K562 (cell line): ENCODE data around the gene BAIAP2. TPM values are rescaled to one million over a fixed set of nuclear protein-coding genes. Genes with fewer than 3 reads are reported as not detected.

Experiments used
- ATAC-seq: fragments of 200-7000 bp; cut with Tn5 transposase; 3 replicates; pipeline ENCODE4 v1.9.1; 2020; ENCODE audit warnings: moderate library complexity
- BruUV-seq: library from RNA; stranded (reverse); fragments of 400-500 nt; replicated peaks from 2 replicates; lab custom pipeline; 2021; lab: Mats Ljungman, UMichigan
- CTCF ChIA-PET: fragments of 300-600 bp; formaldehyde crosslinking; extraction: SDS; loops from one replicate; lab custom pipeline; 2021; ENCODE audit warnings: low intra/inter-chr PET ratio; lab: Yijun Ruan, JAX
- POLR2A ChIA-PET: fragments of 300-600, 350-650 bp; sonication (Branson Sonifier 250); formaldehyde crosslinking; extraction: SDS; loops from one replicate; lab custom pipeline; 2021; ENCODE audit warnings: antibody characterized with exemption, inconsistent platforms; lab: Yijun Ruan, JAX
- DNase-seq, 4 experiments: peaks; one replicate each; pipeline versions ENCODE4 v3.0.0 to v3.0.0-alpha.2; 2011 to 2018; ENCODE audit warnings: low spot score in 3 of 4, mixed read lengths in 3 of 4; ENCODE audit errors: extremely low read depth in 1 of 4
- FAIRE-seq: peaks from 2 replicates; lab custom pipeline; 2011; peaks lifted over from hg19 to GRCh38; lab: Jason Lieb, UNC
- H2AFZ ChIP-seq: 2 replicates; pipeline ENCODE4 v1.6.0; 2011; ENCODE audit warnings: low read depth, low read length, control low read depth, inconsistent platforms
- H3K27ac ChIP-seq: fragments of 200-600 bp; 3 replicates; pipeline ENCODE4 v1.8.0; 2011; ENCODE audit warnings: low read depth, mild to moderate bottlenecking, control low read depth, inconsistent platforms, low read length, moderate library complexity, mixed read lengths; ENCODE audit errors: extremely low read depth
- H3K27me3 ChIP-seq, 2 experiments: fragments of 300-600 bp in 1 of 2; 2 replicates in 1 of 2; 3 replicates in 1 of 2; pipeline versions ENCODE4 v1.6.0 to v1.8.0; 2011; ENCODE audit warnings: inconsistent platforms in 2 of 2, low read length in 2 of 2, mild to moderate bottlenecking in 1 of 2, mixed read lengths in 1 of 2, moderate library complexity in 1 of 2; ENCODE audit not compliant: control insufficient read depth in 2 of 2, insufficient read depth in 2 of 2
- H3K36me3 ChIP-seq: fragments of 300-600 bp; 3 replicates; pipeline ENCODE4 v1.8.0; 2011; ENCODE audit warnings: mild to moderate bottlenecking, low read length, inconsistent platforms; ENCODE audit not compliant: control insufficient read depth, insufficient read depth
- H3K4me1 ChIP-seq, 2 experiments: fragments of 200-600 bp in 1 of 2; replicated peaks in 1 of 2; 2 replicates in 1 of 2; 3 replicates in 1 of 2; pipeline versions ENCODE4 v1.5.1 to v1.8.0; 2011; ENCODE audit warnings: inconsistent platforms in 2 of 2, low read length in 2 of 2, mild to moderate bottlenecking in 1 of 2, mixed read lengths in 1 of 2, moderate library complexity in 1 of 2; ENCODE audit not compliant: control insufficient read depth in 2 of 2, insufficient read depth in 2 of 2
- H3K4me2 ChIP-seq: 2 replicates; pipeline ENCODE4 v1.6.1; 2011; ENCODE audit warnings: low read length, control low read depth, inconsistent platforms, mixed read lengths; ENCODE audit not compliant: insufficient read depth
- H3K4me3 ChIP-seq: fragments of 200-600 bp; sonication (generic), shearing (Covaris generic); 2 replicates; pipeline ENCODE4 v1.5.1; 2016; ENCODE audit warnings: control low read depth, inconsistent platforms
- H3K79me2 ChIP-seq: fragments of 200-600 bp; 3 replicates; pipeline ENCODE4 v1.8.0; 2011; ENCODE audit warnings: low read length, inconsistent platforms; ENCODE audit not compliant: control insufficient read depth, insufficient read depth
- H3K9ac ChIP-seq, 2 experiments: 2 replicates each; pipeline versions ENCODE4 v1.6.0 to v1.6.1; 2011; ENCODE audit warnings: low read depth in 2 of 2, low read length in 2 of 2, control low read depth in 1 of 2, inconsistent platforms in 1 of 2, mild to moderate bottlenecking in 1 of 2, mixed read lengths in 1 of 2; ENCODE audit not compliant: insufficient read depth in 1 of 2
- H3K9me1 ChIP-seq: one replicate; pipeline ENCODE4 v1.6.0; 2011; ENCODE audit warnings: inconsistent platforms, mild to moderate bottlenecking, low read length, moderate library complexity; ENCODE audit not compliant: control insufficient read depth, insufficient read depth
- H3K9me3 ChIP-seq: replicated peaks from 2 replicates; pipeline ENCODE4 v1.5.1; 2011; ENCODE audit warnings: low read depth, low read length, inconsistent platforms; ENCODE audit not compliant: control insufficient read depth, insufficient read depth
- H4K20me1 ChIP-seq: replicated peaks from 2 replicates; pipeline ENCODE4 v1.6.1; 2011; ENCODE audit warnings: low read length, inconsistent platforms, mixed read lengths; ENCODE audit not compliant: control insufficient read depth, insufficient read depth
- BDP1 ChIP-seq: IDR thresholded peaks from 3 replicates; pipeline ENCODE4 v1.6.1; 2011; ENCODE audit not compliant: insufficient read length, insufficient read depth
- GTF2F1 ChIP-seq: IDR thresholded peaks from 2 replicates; pipeline ENCODE4 v1.6.1; 2011; ENCODE audit warnings: low read depth, low read length, improper control_type of control experiment
- POLR2G ChIP-seq: fragments of 200-400 bp; formaldehyde crosslinking; IDR thresholded peaks from 2 replicates; pipeline ENCODE4 v1.6.1; 2017; ENCODE audit warnings: low read depth, mild to moderate bottlenecking, antibody characterized with exemption, low read length, moderate library complexity
- WGBS: fragments of 100-300 bp; shearing (Covaris generic); methylation state at CpG from one replicate; pipeline ENCODE4 v1.1.6; 2016; ENCODE audit warnings: low coverage, mixed read lengths; ENCODE audit not compliant: insufficient coverage; ENCODE audit errors: missing lambda C conversion rate; 5-methylcytosine and 5-hydroxymethylcytosine counted together
- in situ Hi-C: fragments of 300-500 bp; cut with MboI; formaldehyde crosslinking; loops from 4 replicates; pipeline ENCODE4 v1.15.0; 2018; ENCODE audit warnings: inconsistent platforms, mixed read lengths
- intact Hi-C: fragments of 100-400 bp; cut with micrococcal nuclease; formaldehyde crosslinking; loops from 2 replicates; pipeline ENCODE4 v1.14.2; 2022
- polyA plus RNA-seq, 8 experiments: library from polyadenylated mRNA; depleted of rRNA in 4 of 8; stranded (reverse) in 5 of 8; unstranded in 3 of 8; fragments of >200 nt; fragmentation: Nextera tagmentation in 2 of 8; fragmentation: Illumina TruSeq in 1 of 8; extraction: Ambion mirVana in 2 of 8; extraction: Trizol in 1 of 8; gene quantifications; 2 replicates each; pipeline versions ENCODE4 v1.2.1 to v1.2.3, GENCODE V29; 2011 to 2014; ENCODE audit warnings: inconsistent platforms in 1 of 8, missing spikeins in 1 of 8
- total RNA-seq, 7 experiments: library from RNA; depleted of rRNA in 6 of 7; stranded (reverse); fragments of >200 nt in 6 of 7; fragmentation: Illumina TruSeq in 2 of 7; extraction: Trizol in 2 of 7; gene quantifications; 2 replicates each; pipeline versions ENCODE4 v1.2.1 to v1.2.3, GENCODE V29; 2011 to 2021; ENCODE audit warnings: low replicate concordance in 1 of 7
- TF ChIP-seq, protein P1 (sequence below): fragments of 150-350 bp; conservative IDR thresholded peaks from 2 replicates; pipeline ENCODE4 v1.6.1; 2014; ENCODE audit warnings: low read length
- TF ChIP-seq, protein P2 (sequence below): fragments of 250-450 bp; sonication (Bioruptor Pico); IDR thresholded peaks from 2 replicates; pipeline ENCODE4 v1.8.0; 2021; ENCODE audit warnings: mild to moderate bottlenecking, moderate library complexity
- TF ChIP-seq, protein P3 (sequence below): fragments of 450-650 bp; IDR thresholded peaks from 2 replicates; pipeline ENCODE4 v1.6.1; 2016

Gene BAIAP2
- total and polyA plus RNA-seq, 9 of the 15 experiments (the other 6 are each of a cell fraction or from before 2014, with no cell fraction given) = 2.3 to 51.6 (median 18.4) TPM

DNA sequence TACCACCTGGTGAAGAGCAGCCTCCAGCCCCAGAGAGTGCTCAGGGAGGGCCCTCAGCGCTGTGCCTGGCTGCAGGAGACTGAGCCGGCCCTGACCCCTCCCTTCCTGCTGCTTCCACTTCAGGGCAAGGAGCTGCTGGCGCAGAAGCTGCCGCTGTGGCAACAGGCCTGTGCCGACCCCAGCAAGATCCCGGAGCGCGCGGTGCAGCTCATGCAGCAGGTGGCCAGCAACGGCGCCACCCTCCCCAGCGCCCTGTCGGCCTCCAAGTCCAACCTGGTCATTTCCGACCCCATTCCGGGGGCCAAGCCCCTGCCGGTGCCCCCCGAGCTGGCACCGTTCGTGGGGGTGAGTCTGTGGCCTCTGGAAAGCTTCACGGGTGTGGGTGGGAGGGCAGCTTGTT, 68.4 kb downstream of the BAIAP2 start (continued):
- TF ChIP-seq, protein P1, sequence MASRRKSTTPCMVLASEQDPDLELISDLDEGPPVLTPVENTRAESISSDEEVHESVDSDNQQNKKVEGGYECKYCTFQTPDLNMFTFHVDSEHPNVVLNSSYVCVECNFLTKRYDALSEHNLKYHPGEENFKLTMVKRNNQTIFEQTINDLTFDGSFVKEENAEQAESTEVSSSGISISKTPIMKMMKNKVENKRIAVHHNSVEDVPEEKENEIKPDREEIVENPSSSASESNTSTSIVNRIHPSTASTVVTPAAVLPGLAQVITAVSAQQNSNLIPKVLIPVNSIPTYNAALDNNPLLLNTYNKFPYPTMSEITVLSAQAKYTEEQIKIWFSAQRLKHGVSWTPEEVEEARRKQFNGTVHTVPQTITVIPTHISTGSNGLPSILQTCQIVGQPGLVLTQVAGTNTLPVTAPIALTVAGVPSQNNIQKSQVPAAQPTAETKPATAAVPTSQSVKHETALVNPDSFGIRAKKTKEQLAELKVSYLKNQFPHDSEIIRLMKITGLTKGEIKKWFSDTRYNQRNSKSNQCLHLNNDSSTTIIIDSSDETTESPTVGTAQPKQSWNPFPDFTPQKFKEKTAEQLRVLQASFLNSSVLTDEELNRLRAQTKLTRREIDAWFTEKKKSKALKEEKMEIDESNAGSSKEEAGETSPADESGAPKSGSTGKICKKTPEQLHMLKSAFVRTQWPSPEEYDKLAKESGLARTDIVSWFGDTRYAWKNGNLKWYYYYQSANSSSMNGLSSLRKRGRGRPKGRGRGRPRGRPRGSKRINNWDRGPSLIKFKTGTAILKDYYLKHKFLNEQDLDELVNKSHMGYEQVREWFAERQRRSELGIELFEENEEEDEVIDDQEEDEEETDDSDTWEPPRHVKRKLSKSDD = no peak
- no peak for TF ChIP-seq GTF2F1
- TF ChIP-seq, protein P2, sequence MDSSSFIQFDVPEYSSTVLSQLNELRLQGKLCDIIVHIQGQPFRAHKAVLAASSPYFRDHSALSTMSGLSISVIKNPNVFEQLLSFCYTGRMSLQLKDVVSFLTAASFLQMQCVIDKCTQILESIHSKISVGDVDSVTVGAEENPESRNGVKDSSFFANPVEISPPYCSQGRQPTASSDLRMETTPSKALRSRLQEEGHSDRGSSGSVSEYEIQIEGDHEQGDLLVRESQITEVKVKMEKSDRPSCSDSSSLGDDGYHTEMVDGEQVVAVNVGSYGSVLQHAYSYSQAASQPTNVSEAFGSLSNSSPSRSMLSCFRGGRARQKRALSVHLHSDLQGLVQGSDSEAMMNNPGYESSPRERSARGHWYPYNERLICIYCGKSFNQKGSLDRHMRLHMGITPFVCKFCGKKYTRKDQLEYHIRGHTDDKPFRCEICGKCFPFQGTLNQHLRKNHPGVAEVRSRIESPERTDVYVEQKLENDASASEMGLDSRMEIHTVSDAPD (CRISPR knock-in tag) = no peak
- TF ChIP-seq, protein P3, sequence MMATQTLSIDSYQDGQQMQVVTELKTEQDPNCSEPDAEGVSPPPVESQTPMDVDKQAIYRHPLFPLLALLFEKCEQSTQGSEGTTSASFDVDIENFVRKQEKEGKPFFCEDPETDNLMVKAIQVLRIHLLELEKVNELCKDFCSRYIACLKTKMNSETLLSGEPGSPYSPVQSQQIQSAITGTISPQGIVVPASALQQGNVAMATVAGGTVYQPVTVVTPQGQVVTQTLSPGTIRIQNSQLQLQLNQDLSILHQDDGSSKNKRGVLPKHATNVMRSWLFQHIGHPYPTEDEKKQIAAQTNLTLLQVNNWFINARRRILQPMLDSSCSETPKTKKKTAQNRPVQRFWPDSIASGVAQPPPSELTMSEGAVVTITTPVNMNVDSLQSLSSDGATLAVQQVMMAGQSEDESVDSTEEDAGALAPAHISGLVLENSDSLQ = no peak

DNA sequence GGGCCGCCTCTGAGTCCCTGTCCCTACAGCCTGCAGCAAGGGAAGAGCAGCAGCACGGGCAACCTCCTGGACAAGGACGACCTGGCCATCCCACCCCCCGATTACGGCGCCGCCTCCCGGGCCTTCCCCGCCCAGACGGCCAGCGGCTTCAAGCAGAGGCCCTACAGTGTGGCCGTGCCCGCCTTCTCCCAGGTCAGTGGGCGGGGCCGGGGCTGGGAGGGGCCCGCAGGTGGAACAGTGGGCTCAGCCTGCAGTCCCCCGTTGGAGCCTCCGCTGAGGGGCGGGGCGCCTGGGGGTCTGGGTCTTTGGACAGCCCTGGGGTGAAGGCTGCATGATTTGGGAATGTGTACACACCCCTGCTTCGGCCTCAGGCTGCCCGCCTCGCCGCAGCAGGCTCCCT, 71.8 kb downstream of the BAIAP2 start:
- no peak overlapping the region for H3K4me2 ChIP-seq
- POLR2A ChIA-PET = no interaction called here
- no peak for ATAC-seq
- no peak overlapping the region for H3K4me3 ChIP-seq
- H3K79me2 ChIP-seq = no peaks in the 10 kb centered on the region
- H3K9me1 ChIP-seq = no peaks in the 10 kb centered on the region
- H4K20me1 ChIP-seq = no peaks in the 10 kb centered on the region
- no peaks in the 10 kb centered on the region for H3K27me3 ChIP-seq
- H3K9me3 ChIP-seq = no peaks in the 10 kb centered on the region
- peaks cover 38% of the 10 kb centered on the region; the same call in 1 of the 3 replicates for H3K36me3 ChIP-seq
- peaks cover 7 to 81% of the 10 kb centered on the region in 2 experiments for H3K4me1 ChIP-seq
- CTCF ChIA-PET = interaction anchor here (1.3 kb wide), 1 partner anchor 118 kb away, joined by 7 read pairs; no protein-coding TSS in a partner anchor
- H3K27ac ChIP-seq = no peak overlapping the region
- 97% methylated on average over 6 of the region's 24 CpGs for WGBS
- no peak overlapping the region for H2AFZ ChIP-seq
- TF ChIP-seq BDP1 (no peak), POLR2G (0 out of 2 replicates have a peak, but pooled peaks have one; percentile 1)
- BruUV-seq = no TSS peak
- no peak overlapping the region for H3K9ac ChIP-seq
- in situ Hi-C loops (no loop called here), intact Hi-C loops (no loop called here)
- no peak for DNase-seq
- FAIRE-seq = no peak
